Keratinocyte (primary cell): ENCODE measurements around the gene AXL. TPM values are rescaled to one million over a fixed set of nuclear protein-coding genes. Genes with fewer than 3 reads are reported as not detected.

Source experiments
- DNase-seq: peaks from one replicate; pipeline ENCODE4 v3.0.0-alpha.2; 2011; ENCODE audit warnings: low read depth, missing footprints, low spot score
- FAIRE-seq: peaks from 2 replicates; lab custom pipeline; 2011; peaks lifted over from hg19 to GRCh38; lab: Jason Lieb, UNC
- H2AFZ ChIP-seq: 2 replicates; pipeline ENCODE4 v1.6.0; 2012; ENCODE audit warnings: low read length, control low read depth, inconsistent platforms; ENCODE audit not compliant: control insufficient read depth
- H3K27ac ChIP-seq: 2 replicates; pipeline ENCODE4 v1.5.1; 2011; ENCODE audit warnings: low read length; ENCODE audit not compliant: control insufficient read depth, insufficient read depth
- H3K27me3 ChIP-seq: 3 replicates; pipeline ENCODE4 v1.6.0; 2011; ENCODE audit warnings: low read length; ENCODE audit not compliant: control insufficient read depth, insufficient read depth; ENCODE audit errors: extremely low read depth
- H3K36me3 ChIP-seq, 2 experiments: 2 replicates in 1 of 2; 3 replicates in 1 of 2; pipeline ENCODE4 v1.5.1; 2011; ENCODE audit warnings: low read length in 2 of 2, mild to moderate bottlenecking in 1 of 2; ENCODE audit not compliant: control insufficient read depth in 2 of 2, insufficient read depth in 2 of 2; ENCODE audit errors: extremely low read depth in 1 of 2
- H3K4me1 ChIP-seq: 3 replicates; pipeline ENCODE4 v1.5.1; 2011; ENCODE audit warnings: low read length; ENCODE audit not compliant: control insufficient read depth, insufficient read depth; ENCODE audit errors: extremely low read depth
- H3K4me2 ChIP-seq: 3 replicates; pipeline ENCODE4 v1.6.0; 2011; ENCODE audit warnings: low read depth, low read length; ENCODE audit not compliant: control insufficient read depth, insufficient read depth; ENCODE audit errors: extremely low read depth
- H3K4me3 ChIP-seq, 3 experiments: fragments of 200-600 bp in 1 of 3; sonication (generic) in 1 of 3; 2 replicates in 2 of 3; 3 replicates in 1 of 3; pipeline ENCODE4 v1.5.1; 2011 to 2016; ENCODE audit warnings: low read length in 3 of 3, mild to moderate bottlenecking in 3 of 3, control low read depth in 2 of 3, inconsistent platforms in 1 of 3, low read depth in 1 of 3, mixed read lengths in 1 of 3, mixed run types in 1 of 3, moderate library complexity in 1 of 3; ENCODE audit not compliant: control insufficient read depth in 2 of 3, insufficient read depth in 2 of 3; ENCODE audit errors: extremely low read depth in 1 of 3
- H3K79me2 ChIP-seq: 2 replicates; pipeline ENCODE4 v1.6.0; 2012; ENCODE audit warnings: low read length; ENCODE audit not compliant: control insufficient read depth, insufficient read depth
- H3K9ac ChIP-seq: 3 replicates; pipeline ENCODE4 v1.6.0; 2011; ENCODE audit warnings: low read length; ENCODE audit not compliant: control insufficient read depth, insufficient read depth; ENCODE audit errors: extremely low read depth
- H3K9me1 ChIP-seq: 3 replicates; pipeline ENCODE4 v1.6.0; 2011; ENCODE audit warnings: low read length; ENCODE audit not compliant: control insufficient read depth, insufficient read depth; ENCODE audit errors: extremely low read depth
- H3K9me3 ChIP-seq: 2 replicates; pipeline ENCODE4 v1.5.1; 2012; ENCODE audit warnings: low read depth, low read length; ENCODE audit not compliant: control insufficient read depth
- H4K20me1 ChIP-seq: 3 replicates; pipeline ENCODE4 v1.6.0; 2011; ENCODE audit warnings: low read length; ENCODE audit not compliant: control insufficient read depth, insufficient read depth; ENCODE audit errors: extremely low read depth
- EZH2 ChIP-seq: IDR thresholded peaks from one replicate; pipeline ENCODE4 v1.6.1; 2012; ENCODE audit warnings: inconsistent platforms, mild to moderate bottlenecking, low read length, moderate library complexity
- dilution Hi-C: fragments of 300-500 bp; cut with MboI; formaldehyde crosslinking; loops from one replicate; pipeline ENCODE4 v1.7.0; 2020; ENCODE audit warnings: low sequenced_read_pairs; ENCODE audit not compliant: extremely low pct_ligation_motif_present
- polyA plus RNA-seq, 5 experiments: library from polyadenylated mRNA; depleted of rRNA in 3 of 5; stranded (reverse) in 3 of 5; stranded (forward) in 1 of 5; unstranded in 1 of 5; fragments of >200 nt; gene quantifications; 1 replicate in 1 of 5; 2 replicates in 3 of 5; 3 replicates in 1 of 5; pipeline versions ENCODE4 v1.2.1 to v1.2.3, GENCODE V29; 2011 to 2012; ENCODE audit warnings: missing spikeins in 2 of 5, low read depth in 1 of 5, low replicate concordance in 1 of 5
- TF ChIP-seq, protein P1 (sequence below), 3 experiments: IDR thresholded peaks in 1 of 3; conservative IDR thresholded peaks in 1 of 3; optimal IDR thresholded peaks in 1 of 3; 2 replicates in 2 of 3; 3 replicates in 1 of 3; pipeline versions ENCODE3 to v1.5.1; 2011; ENCODE audit warnings: low read length in 3 of 3, mild to moderate bottlenecking in 3 of 3, moderate library complexity in 2 of 3, control low read depth in 1 of 3, inconsistent platforms in 1 of 3; ENCODE audit not compliant: insufficient read depth in 2 of 3; ENCODE audit errors: extremely low read depth in 1 of 3

The AXL gene
- polyA plus RNA-seq, 1 donor (not counting 4 experiments of a cell fraction or from before 2014, with no cell fraction given) = 21.7 TPM

- TF ChIP-seq, protein P1, sequence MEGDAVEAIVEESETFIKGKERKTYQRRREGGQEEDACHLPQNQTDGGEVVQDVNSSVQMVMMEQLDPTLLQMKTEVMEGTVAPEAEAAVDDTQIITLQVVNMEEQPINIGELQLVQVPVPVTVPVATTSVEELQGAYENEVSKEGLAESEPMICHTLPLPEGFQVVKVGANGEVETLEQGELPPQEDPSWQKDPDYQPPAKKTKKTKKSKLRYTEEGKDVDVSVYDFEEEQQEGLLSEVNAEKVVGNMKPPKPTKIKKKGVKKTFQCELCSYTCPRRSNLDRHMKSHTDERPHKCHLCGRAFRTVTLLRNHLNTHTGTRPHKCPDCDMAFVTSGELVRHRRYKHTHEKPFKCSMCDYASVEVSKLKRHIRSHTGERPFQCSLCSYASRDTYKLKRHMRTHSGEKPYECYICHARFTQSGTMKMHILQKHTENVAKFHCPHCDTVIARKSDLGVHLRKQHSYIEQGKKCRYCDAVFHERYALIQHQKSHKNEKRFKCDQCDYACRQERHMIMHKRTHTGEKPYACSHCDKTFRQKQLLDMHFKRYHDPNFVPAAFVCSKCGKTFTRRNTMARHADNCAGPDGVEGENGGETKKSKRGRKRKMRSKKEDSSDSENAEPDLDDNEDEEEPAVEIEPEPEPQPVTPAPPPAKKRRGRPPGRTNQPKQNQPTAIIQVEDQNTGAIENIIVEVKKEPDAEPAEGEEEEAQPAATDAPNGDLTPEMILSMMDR (optimal IDR thresholded peaks at IDR 0.05 in 1 of 3, IDR thresholded peaks at IDR 0.05 in 1 of 3, conservative IDR thresholded peaks at IDR 0.05 in 1 of 3; ENCODE audit: extremely low read depth in 1 of 3, insufficient read depth in 2 of 3, low read length in 3 of 3) = no peak
- TF ChIP-seq EZH2 = no peak
- no peaks in the 10 kb centered on the region for H4K20me1 ChIP-seq
- H3K9ac ChIP-seq = peak overlapping the region; percentile 83
- H3K27me3 ChIP-seq = no peaks in the 10 kb centered on the region
- peaks cover 1 to 37% of the 10 kb centered on the region in 2 experiments for H3K36me3 ChIP-seq
- H3K9me1 ChIP-seq = peaks cover 6% of the 10 kb centered on the region
- FAIRE-seq (peak; percentile 95), DNase-seq (peak; percentile 94)
- peak overlapping the region; percentile 82 for H3K4me2 ChIP-seq
- H3K4me3 ChIP-seq = peak overlapping the region; percentile 18 to 55 (median 32)
- peak overlapping the region; percentile 59 for H2AFZ ChIP-seq
- H3K79me2 ChIP-seq = peaks cover 20% of the 10 kb centered on the region
- dilution Hi-C loops = no loop called here
- H3K9me3 ChIP-seq = no peaks in the 10 kb centered on the region
- peak overlapping the region; percentile 96 for H3K27ac ChIP-seq
- H3K4me1 ChIP-seq = peaks cover 55% of the 10 kb centered on the region
Measured at GRCh38 chr19:41225238-41226052, 6.4 kb downstream of the AXL start.

GRCh38 chr19:41226053-41226873 is 7.2 kb downstream of the AXL start:
- Histone ChIP-seq H4K20me1 (no peaks in the 10 kb centered on the region), H3K4me1 (peaks cover 47% of the 10 kb centered on the region), H2AFZ (peak overlapping the region; percentile 59), H3K9me3 (no peaks in the 10 kb centered on the region), H3K36me3 (peaks cover 1 to 39% of the 10 kb centered on the region in 2 experiments), H3K9me1 (peaks cover 6% of the 10 kb centered on the region), H3K9ac (peak overlapping the region; percentile 83), H3K27me3 (no peaks in the 10 kb centered on the region), H3K4me3 (peak overlapping the region; percentile 18 to 55 (median 32)), H3K79me2 (peaks cover 11% of the 10 kb centered on the region), H3K27ac (peak overlapping the region; percentile 96), H3K4me2 (peak overlapping the region; percentile 82)
- TF ChIP-seq, protein P1 (optimal IDR thresholded peaks at IDR 0.05 in 1 of 3, IDR thresholded peaks at IDR 0.05 in 1 of 3, conservative IDR thresholded peaks at IDR 0.05 in 1 of 3; ENCODE audit: extremely low read depth in 1 of 3, insufficient read depth in 2 of 3, low read length in 3 of 3) = no peak
- TF ChIP-seq EZH2 = no peak
- no peak for FAIRE-seq
- DNase-seq = no peak
- dilution Hi-C loops = no loop called here
